ENCODE results near the gene RCOR1.
"Not testable (repeated sequence)": the region's sequence is repeated elsewhere in the genome, so short reads cannot be mapped to it uniquely, and the experiment has no call there.

RCOR1 gene

GRCh38 chr14:102757646-102758045, 165.2 kb downstream of the RCOR1 start:
- no peak for DNase-seq

GRCh38 chr14:102758087-102758486, 165.6 kb downstream of the RCOR1 start:
- DNase-seq, result no peak

- DNase-seq, result peak; percentile 20
Observed at GRCh38 chr14:102759456-102760187, 167.2 kb downstream of the RCOR1 start.

- DNase-seq, result no peak
Observed at GRCh38 chr14:102760496-102761193, 168.2 kb downstream of the RCOR1 start.

GRCh38 chr14:102761206-102761605, 168.8 kb downstream of the RCOR1 start:
- no peak for DNase-seq

GRCh38 chr14:102764220-102764671, 171.8 kb downstream of the RCOR1 start:
- DNase-seq, result no peak

- not testable (repeated sequence) for DNase-seq
Observed at GRCh38 chr14:102765770-102766169, 173.3 kb downstream of the RCOR1 start.

- DNase-seq, result no peak
Observed at GRCh38 chr14:102768223-102769048, 176.0 kb downstream of the RCOR1 start.

GRCh38 chr14:102769049-102769327, 176.5 kb downstream of the RCOR1 start:
- no peak for DNase-seq

GRCh38 chr14:102770147-102771123, 178.0 kb downstream of the RCOR1 start:
- no peak for DNase-seq

GRCh38 chr14:102771144-102771543, 178.7 kb downstream of the RCOR1 start:
- DNase-seq, result no peak

- peak; percentile 6 for DNase-seq
Observed at GRCh38 chr14:102772781-102773570, 180.5 kb downstream of the RCOR1 start.

GRCh38 chr14:102774391-102775153, 182.1 kb downstream of the RCOR1 start:
- DNase-seq, result peak; percentile 74

- no peak for DNase-seq
Observed at GRCh38 chr14:102775855-102776760, 183.7 kb downstream of the RCOR1 start.

GRCh38 chr14:102776761-102777710, 184.6 kb downstream of the RCOR1 start, which contains the start of gene TRAF3:
Gene TRAF3 (plus strand): TSS chr14:102777449. CDS start chr14:102870202, 92,753 bp downstream.
- peak; percentile 10 for DNase-seq

GRCh38 chr14:102777711-102778337, 185.4 kb downstream of the RCOR1 start:
- DNase-seq, result no peak

GRCh38 chr14:102778338-102779083, 186.1 kb downstream of the RCOR1 start:
- no peak for DNase-seq
